ENCODE results near the gene ING2. TPM values are rescaled to one million over a fixed set of nuclear protein-coding genes. Genes with fewer than 3 reads are reported as not detected.
A peak's percentile ranks its signal among the peaks of the same experiment; 100 is the strongest.
"Not testable (repeated sequence)": the region's sequence is repeated elsewhere in the genome, so short reads cannot be mapped to it uniquely, and the experiment has no call there.

ING2 gene, protein sequence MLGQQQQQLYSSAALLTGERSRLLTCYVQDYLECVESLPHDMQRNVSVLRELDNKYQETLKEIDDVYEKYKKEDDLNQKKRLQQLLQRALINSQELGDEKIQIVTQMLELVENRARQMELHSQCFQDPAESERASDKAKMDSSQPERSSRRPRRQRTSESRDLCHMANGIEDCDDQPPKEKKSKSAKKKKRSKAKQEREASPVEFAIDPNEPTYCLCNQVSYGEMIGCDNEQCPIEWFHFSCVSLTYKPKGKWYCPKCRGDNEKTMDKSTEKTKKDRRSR
- 1 to 10 TPM; 8.9 to 9.2 TPM for total RNA-seq
- polyA plus RNA-seq: 10 to 100 TPM; 14.5 to 18.6 TPM

DNA sequence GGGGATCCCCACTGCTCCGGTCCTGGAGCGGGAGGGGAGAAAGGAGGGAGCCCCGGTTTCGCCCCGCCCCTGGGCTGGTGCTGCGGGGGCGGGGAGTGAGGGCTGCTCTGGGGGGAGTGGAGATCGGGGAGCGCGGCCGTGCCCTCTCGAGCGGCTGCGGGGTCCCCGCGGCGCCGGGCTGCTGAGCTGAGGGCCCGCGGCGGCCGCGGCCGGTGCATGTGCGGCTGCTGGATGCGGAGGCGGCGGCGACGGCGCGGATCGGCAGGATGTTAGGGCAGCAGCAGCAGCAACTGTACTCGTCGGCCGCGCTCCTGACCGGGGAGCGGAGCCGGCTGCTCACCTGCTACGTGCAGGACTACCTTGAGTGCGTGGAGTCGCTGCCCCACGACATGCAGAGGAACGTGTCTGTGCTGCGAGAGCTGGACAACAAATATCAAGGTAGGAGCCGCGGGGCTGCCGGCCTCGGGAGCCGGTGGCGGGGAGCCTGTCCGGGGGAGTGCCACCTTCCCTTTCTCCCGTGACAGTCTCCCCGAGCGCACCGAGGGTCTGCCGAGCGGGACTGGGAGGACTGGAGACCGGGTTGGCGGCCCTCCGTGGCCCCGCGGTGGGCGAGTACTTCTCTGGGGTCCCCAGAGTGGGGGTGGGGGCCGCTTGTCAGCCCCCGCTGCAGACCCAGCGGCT is at the start of gene ING2:
TSS of gene ING2 (plus strand) at position 129 of the 681 bp plus-strand sequence. CDS start at position 267, 138 bp downstream.
- Histone ChIP-seq H3K36me3 (ENCODE audit: insufficient read depth, low read length) (no peaks in the 10 kb centered on the region), H3K4me3 (ENCODE audit: low read length in 2 of 2) (peak within 1 kb of the TSS; percentile 73 to 77), H3K27me3 (ENCODE audit: insufficient read depth, low read length) (no peaks in the 10 kb centered on the region), H3K9me3 (ENCODE audit: control insufficient read depth in 1 of 2, low read length in 2 of 2) (no peaks in the 10 kb centered on the region), H3K27ac (ENCODE audit: low read depth, low read length) (peak within 1 kb of the TSS; percentile 90), H3K4me1 (ENCODE audit: insufficient read depth, low read length) (peaks cover 19% of the 10 kb centered on the region)
- Mint-ChIP-seq H3K9me3 (no peaks in the 10 kb centered on the region), H3K36me3 (peaks cover under 1 to 13% of the 10 kb centered on the region in 2 donors), H3K27ac (peak within 1 kb of the TSS; percentile 92 to 100 (median 99)), H3K4me1 (peaks cover 8 to 26% (median 20%) of the 10 kb centered on the region in 4 donors), H3K27me3 (no peaks in the 10 kb centered on the region), H3K4me3 (peak within 1 kb of the TSS; percentile 92 to 98 (median 97))
- CTCF ChIA-PET (ENCODE audit: partially characterized antibody): interaction anchor here (1.3 to 3.6 kb wide), 4 partner anchors 30 to 587 kb away, joined by 3 to 15 read pairs (median 6); partner anchors contain the start of gene CDKN2AIP
- intact Hi-C loops (cut with micrococcal nuclease): loop anchor here (1.0 to 10.0 kb wide), 11 partner anchors 33 to 1966 kb away; partner anchors contain the start of genes CASP3, CCDC110, CDKN2AIP and CENPU
- POLR2A ChIA-PET (ENCODE audit: partially characterized antibody): interaction anchor here (0.6 to 6.9 kb wide), 9 partner anchors 10 to 1229 kb away, joined by 3 to 130 read pairs (median 6); partner anchors contain the start of genes CASP3, CDKN2AIP, CENPU and PRIMPOL
- DNase-seq: no peak

DNA sequence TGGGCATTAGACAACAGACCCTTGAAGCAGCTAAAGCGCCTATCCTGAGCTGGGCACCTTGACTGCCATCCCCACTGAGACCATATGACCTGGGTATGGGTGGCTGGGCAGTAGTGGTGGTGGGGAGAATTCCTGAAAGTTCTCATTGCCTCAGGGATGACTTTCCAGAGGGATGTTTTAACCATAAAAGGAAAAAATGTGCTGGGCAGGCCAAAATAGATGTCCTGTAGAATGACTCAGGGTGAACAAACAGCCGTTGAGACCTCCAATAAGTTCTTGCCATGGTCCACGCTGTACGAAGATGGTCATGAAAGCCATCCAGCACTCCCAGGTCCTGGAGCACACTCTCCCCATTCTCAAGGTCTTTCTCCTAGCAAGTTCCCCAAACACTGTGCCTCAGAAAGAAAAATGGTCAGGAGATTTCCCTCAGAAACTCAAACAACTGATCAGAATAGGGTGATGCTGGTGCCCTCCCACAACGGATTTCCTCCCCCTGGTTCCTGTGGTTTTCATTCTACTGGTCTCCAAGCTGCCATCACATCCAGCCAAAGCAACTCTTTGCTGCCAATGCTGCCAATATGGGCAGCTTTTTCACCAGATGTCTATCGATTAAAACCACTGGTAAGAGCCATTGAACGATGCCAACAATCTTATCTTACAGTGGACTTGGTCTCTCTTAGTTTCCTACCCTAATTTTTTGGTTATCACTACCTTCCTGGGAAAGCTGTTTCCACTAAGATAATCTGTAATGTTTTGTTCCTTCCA is 49.2 kb upstream of the ING2 start:
- H3K4me1 Mint-ChIP-seq: peaks cover 12 to 35% (median 17%) of the 10 kb centered on the region in 4 donors
- ChIA-PET POLR2A (ENCODE audit: partially characterized antibody) (interaction anchor here (2.2 kb wide), 1 partner anchor 12 kb away, joined by 14 read pairs; the partner anchor contains the start of gene CDKN2AIP), CTCF (ENCODE audit: partially characterized antibody) (no interaction called here)
- no peak overlapping the region for H3K27ac ChIP-seq (ENCODE audit: low read depth, low read length)
- H3K4me1 ChIP-seq (ENCODE audit: insufficient read depth, low read length): peaks cover 12% of the 10 kb centered on the region
- peak overlapping the region in 4 of 7 donors; percentile 12 to 64 (median 37) for H3K27ac Mint-ChIP-seq
- H3K4me3 Mint-ChIP-seq: peak overlapping the region in 4 of 8 donors; percentile 3 to 44 (median 36)
- H3K36me3 Mint-ChIP-seq: peaks cover 7 to 10% of the 10 kb centered on the region in 2 donors
- H3K9me3 ChIP-seq (ENCODE audit: control insufficient read depth in 1 of 2, low read length in 2 of 2): no peaks in the 10 kb centered on the region
- H3K4me3 ChIP-seq (ENCODE audit: low read length in 2 of 2): no peak overlapping the region
- no peaks in the 10 kb centered on the region for H3K27me3 Mint-ChIP-seq
- peak in 1 of 5 donors; percentile 13 for DNase-seq
- H3K27me3 ChIP-seq (ENCODE audit: insufficient read depth, low read length): no peaks in the 10 kb centered on the region
- intact Hi-C loops (cut with micrococcal nuclease): no loop called here
- no peaks in the 10 kb centered on the region for H3K9me3 Mint-ChIP-seq
- no peaks in the 10 kb centered on the region for H3K36me3 ChIP-seq (ENCODE audit: insufficient read depth, low read length)

DNA sequence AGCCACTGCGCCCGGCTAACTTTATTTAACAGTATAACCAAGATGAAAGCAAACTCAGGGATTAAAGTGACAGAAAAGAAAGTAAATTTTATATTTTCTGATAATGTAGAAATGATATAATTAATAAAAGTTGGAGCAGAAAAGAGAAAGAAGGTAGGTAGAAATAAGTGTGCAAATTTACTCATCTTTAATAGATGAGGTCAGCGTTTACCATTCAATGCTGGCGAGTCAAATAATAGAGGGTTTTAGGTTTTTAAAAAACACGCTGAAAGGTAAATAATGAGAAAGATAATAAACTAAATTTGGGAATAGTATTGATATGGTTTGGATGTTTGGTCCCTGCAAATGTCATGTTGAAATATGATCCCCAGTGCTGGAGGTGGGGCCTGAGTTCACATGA is 46.9 kb upstream of the ING2 start:
- POLR2A ChIA-PET (ENCODE audit: partially characterized antibody): no interaction called here
- intact Hi-C loops (cut with micrococcal nuclease): no loop called here
- Histone ChIP-seq H3K27ac (ENCODE audit: low read depth, low read length) (no peak overlapping the region), H3K4me3 (ENCODE audit: low read length in 2 of 2) (no peak overlapping the region), H3K9me3 (ENCODE audit: control insufficient read depth in 1 of 2, low read length in 2 of 2) (no peaks in the 10 kb centered on the region), H3K4me1 (ENCODE audit: insufficient read depth, low read length) (peaks cover 12% of the 10 kb centered on the region), H3K27me3 (ENCODE audit: insufficient read depth, low read length) (no peaks in the 10 kb centered on the region), H3K36me3 (ENCODE audit: insufficient read depth, low read length) (no peaks in the 10 kb centered on the region)
- Mint-ChIP-seq H3K27ac (no peak overlapping the region), H3K36me3 (peaks cover 0 to 7% of the 10 kb centered on the region in 2 donors), H3K9me3 (peaks cover 0 to 2% (median 0%) of the 10 kb centered on the region in 8 donors), H3K27me3 (no peaks in the 10 kb centered on the region), H3K4me1 (peaks cover 12 to 28% (median 15%) of the 10 kb centered on the region in 4 donors), H3K4me3 (no peak overlapping the region)
- no peak for DNase-seq
- CTCF ChIA-PET (ENCODE audit: partially characterized antibody): no interaction called here

DNA sequence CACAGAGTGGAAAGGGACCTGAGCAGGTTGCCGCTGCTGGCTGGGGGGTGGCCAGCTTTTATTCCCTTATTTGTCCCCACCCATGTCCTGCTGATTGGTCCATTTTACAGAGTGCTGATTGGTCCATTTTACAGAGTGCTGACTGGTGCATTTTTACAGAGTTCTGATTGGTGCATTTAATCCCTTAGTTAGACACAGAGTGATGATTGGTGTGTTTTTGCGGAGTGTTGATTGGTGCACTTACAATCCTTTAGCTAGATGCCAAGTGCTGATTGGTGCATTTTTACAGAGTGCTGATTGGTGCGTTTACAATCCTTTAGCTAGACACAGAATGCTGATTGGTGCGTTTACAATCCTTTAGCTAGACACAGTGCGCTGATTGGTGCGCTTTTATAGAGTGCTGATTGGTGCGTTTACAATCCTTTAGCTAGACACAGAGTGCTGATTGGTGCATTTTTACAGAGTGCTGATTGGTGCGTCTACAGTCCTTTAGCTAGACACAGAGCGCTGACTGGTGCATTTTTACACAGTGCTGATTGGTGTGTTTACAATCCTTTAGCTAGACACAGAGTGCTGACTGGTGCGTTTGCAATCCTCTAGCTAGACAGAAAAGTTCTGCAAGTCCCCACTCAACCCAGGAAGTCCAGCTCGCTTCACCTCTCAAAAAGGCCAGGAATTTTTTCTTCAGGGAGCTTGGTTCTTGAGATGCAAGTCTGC is 40.8 kb upstream of the ING2 start:
- H3K4me1 Mint-ChIP-seq; DNase-seq; POLR2A ChIA-PET (ENCODE audit: partially characterized antibody); CTCF ChIA-PET (ENCODE audit: partially characterized antibody); H3K4me3 Mint-ChIP-seq; H3K27ac ChIP-seq (ENCODE audit: low read depth, low read length); H3K36me3 Mint-ChIP-seq; H3K4me3 ChIP-seq (ENCODE audit: low read length in 2 of 2); H3K9me3 Mint-ChIP-seq; intact Hi-C loops (cut with micrococcal nuclease); H3K4me1 ChIP-seq (ENCODE audit: insufficient read depth, low read length); H3K27me3 Mint-ChIP-seq; H3K9me3 ChIP-seq (ENCODE audit: control insufficient read depth in 1 of 2, low read length in 2 of 2); H3K27me3 ChIP-seq (ENCODE audit: insufficient read depth, low read length); H3K36me3 ChIP-seq (ENCODE audit: insufficient read depth, low read length): not testable (repeated sequence)
- peak overlapping the region in 1 of 7 donors; percentile 41 for H3K27ac Mint-ChIP-seq

DNA sequence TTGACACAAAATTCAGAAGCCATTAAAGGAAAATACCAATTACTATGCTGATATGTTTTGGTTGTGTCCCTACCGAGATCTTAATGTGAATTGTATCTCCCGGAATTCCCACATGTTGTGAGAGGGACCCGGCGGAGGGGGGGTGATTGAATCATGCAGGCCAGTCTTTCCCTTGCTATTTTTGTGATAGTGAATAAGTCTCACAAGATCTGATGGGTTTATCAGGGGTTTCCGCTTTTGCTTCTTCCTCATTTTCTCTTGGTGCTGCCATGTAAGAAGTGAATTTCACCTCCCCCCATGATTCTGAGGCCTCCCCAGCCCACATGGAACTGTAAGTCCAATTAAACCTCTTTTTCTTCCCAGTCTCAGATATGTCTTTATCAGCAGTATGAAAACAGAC is 39.0 kb upstream of the ING2 start:
- CTCF ChIA-PET (ENCODE audit: partially characterized antibody); H3K9me3 Mint-ChIP-seq; POLR2A ChIA-PET (ENCODE audit: partially characterized antibody); H3K4me1 ChIP-seq (ENCODE audit: insufficient read depth, low read length); H3K36me3 ChIP-seq (ENCODE audit: insufficient read depth, low read length); intact Hi-C loops (cut with micrococcal nuclease); H3K27ac ChIP-seq (ENCODE audit: low read depth, low read length); H3K27me3 ChIP-seq (ENCODE audit: insufficient read depth, low read length); H3K9me3 ChIP-seq (ENCODE audit: control insufficient read depth in 1 of 2, low read length in 2 of 2); H3K27ac Mint-ChIP-seq; H3K27me3 Mint-ChIP-seq; H3K4me3 Mint-ChIP-seq; DNase-seq; H3K36me3 Mint-ChIP-seq; H3K4me3 ChIP-seq (ENCODE audit: low read length in 2 of 2); H3K4me1 Mint-ChIP-seq: not testable (repeated sequence)

DNA sequence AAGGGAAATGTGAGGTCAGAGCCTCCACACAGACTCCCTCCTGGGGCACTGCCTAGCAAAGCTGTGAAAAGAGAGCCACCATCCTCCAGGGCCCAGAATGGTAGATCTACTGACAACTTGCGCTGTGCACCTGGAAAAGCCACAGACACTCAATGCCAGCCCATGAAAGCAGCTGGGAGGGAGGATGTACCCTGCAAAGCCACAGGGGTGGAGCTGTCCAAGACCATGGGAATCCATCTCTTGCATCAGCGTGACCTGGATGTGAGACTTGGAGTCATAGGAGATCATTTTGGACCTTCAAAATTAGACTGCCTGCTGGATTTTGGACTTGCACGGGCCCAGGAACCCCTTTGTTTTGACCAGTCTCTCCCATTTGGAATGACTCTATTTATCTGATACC is 37.6 kb upstream of the ING2 start:
- ChIA-PET CTCF (ENCODE audit: partially characterized antibody) (no interaction called here), POLR2A (ENCODE audit: partially characterized antibody) (no interaction called here)
- H3K36me3 ChIP-seq (ENCODE audit: insufficient read depth, low read length): no peaks in the 10 kb centered on the region
- Mint-ChIP-seq H3K36me3 (no peaks in the 10 kb centered on the region), H3K4me1 (peaks cover 0 to 2% (median 1%) of the 10 kb centered on the region in 4 donors), H3K9me3 (peaks cover 0 to 9% (median 0%) of the 10 kb centered on the region in 8 donors), H3K27me3 (no peaks in the 10 kb centered on the region), H3K27ac (peak overlapping the region in 1 of 7 donors; percentile 59), H3K4me3 (no peak overlapping the region)
- no peak overlapping the region for H3K4me3 ChIP-seq (ENCODE audit: low read length in 2 of 2)
- peaks cover under 1% of the 10 kb centered on the region for H3K4me1 ChIP-seq (ENCODE audit: insufficient read depth, low read length)
- no peaks in the 10 kb centered on the region for H3K9me3 ChIP-seq (ENCODE audit: control insufficient read depth in 1 of 2, low read length in 2 of 2)
- DNase-seq: no peak
- intact Hi-C loops (cut with micrococcal nuclease): no loop called here
- H3K27me3 ChIP-seq (ENCODE audit: insufficient read depth, low read length): no peaks in the 10 kb centered on the region
- H3K27ac ChIP-seq (ENCODE audit: low read depth, low read length): no peak overlapping the region

Data from CD4-positive, alpha-beta memory T cell (primary cell).